ENCODE data around the gene MRM1.

Gene MRM1

GRCh38 chr17:36631022-36631421 is 29.6 kb downstream of the MRM1 start:
- DNase-seq (ENCODE audit: low read depth in 3 of 3): no peak

- no peak for DNase-seq (ENCODE audit: low read depth in 3 of 3)
These were observed 31.8 kb downstream of the MRM1 start for GRCh38 chr17:36632916-36633771.

GRCh38 chr17:36640346-36640745 is 39.0 kb downstream of the MRM1 start:
- no peak for DNase-seq (ENCODE audit: low read depth in 3 of 3)

- no peak for DNase-seq (ENCODE audit: low read depth in 3 of 3)
These were observed 39.5 kb downstream of the MRM1 start for GRCh38 chr17:36640836-36641235.

GRCh38 chr17:36641331-36641876 is 40.0 kb downstream of the MRM1 start:
- no peak for DNase-seq (ENCODE audit: low read depth in 3 of 3)

- no peak for DNase-seq (ENCODE audit: low read depth in 3 of 3)
These were observed 40.8 kb downstream of the MRM1 start for GRCh38 chr17:36641877-36642845.

- DNase-seq (ENCODE audit: low read depth in 3 of 3): no peak
These were observed 41.8 kb downstream of the MRM1 start for GRCh38 chr17:36643086-36643685.

- DNase-seq (ENCODE audit: low read depth in 3 of 3): no peak
These were observed 44.0 kb downstream of the MRM1 start for GRCh38 chr17:36645422-36645821.

- no peak for DNase-seq (ENCODE audit: low read depth in 3 of 3)
These were observed 46.3 kb downstream of the MRM1 start for GRCh38 chr17:36647636-36648035.

- no peak for DNase-seq (ENCODE audit: low read depth in 3 of 3)
These were observed 48.9 kb downstream of the MRM1 start for GRCh38 chr17:36650096-36650775.

GRCh38 chr17:36653374-36653773 is 52.0 kb downstream of the MRM1 start:
- DNase-seq (ENCODE audit: low read depth in 3 of 3): no peak

- no peak for DNase-seq (ENCODE audit: low read depth in 3 of 3)
These were observed 52.5 kb downstream of the MRM1 start for GRCh38 chr17:36653856-36654255.

GRCh38 chr17:36655726-36656125 is 54.3 kb downstream of the MRM1 start:
- DNase-seq (ENCODE audit: low read depth in 3 of 3): no peak

GRCh38 chr17:36657390-36657762 is 56.0 kb downstream of the MRM1 start:
- DNase-seq (ENCODE audit: low read depth in 3 of 3): no peak

GRCh38 chr17:36657763-36658490 is 56.5 kb downstream of the MRM1 start:
- DNase-seq (ENCODE audit: low read depth in 3 of 3): no peak

Measured in stimulated activated CD4-positive, alpha-beta T cell treated with anti-CD3 and anti-CD28 coated beads, TNF-alpha, amount 100 ng/mL, for 48 hours (primary cell).